DMS114 treated with DMSO at 0.1 percent for 48 hours (cell line): ENCODE measurements around the gene LYPD6.

Experiments used
- DNase-seq: peaks from one replicate; lab custom pipeline; 2025; ENCODE audit not compliant: unreplicated experiment; lab: John Stamatoyannopoulos, UW

Gene LYPD6

GRCh38 chr2:149448315-149448714 is 117.9 kb downstream of the LYPD6 start:
- DNase-seq: no peak

GRCh38 chr2:149449017-149449416 is 118.6 kb downstream of the LYPD6 start:
- DNase-seq: no peak

GRCh38 chr2:149451417-149452165 is 121.2 kb downstream of the LYPD6 start:
- no peak for DNase-seq

- no peak for DNase-seq
These were observed 125.9 kb downstream of the LYPD6 start for GRCh38 chr2:149456285-149456684.

- no peak for DNase-seq
These were observed 128.1 kb downstream of the LYPD6 start for GRCh38 chr2:149458502-149458901.

- no peak for DNase-seq
These were observed 133.1 kb downstream of the LYPD6 start for GRCh38 chr2:149463328-149464002.

GRCh38 chr2:149464396-149464795 is 134.0 kb downstream of the LYPD6 start:
- DNase-seq: no peak

GRCh38 chr2:149465873-149466272 is 135.5 kb downstream of the LYPD6 start:
- no peak for DNase-seq

GRCh38 chr2:149466635-149467034 is 136.2 kb downstream of the LYPD6 start:
- DNase-seq: no peak

GRCh38 chr2:149467436-149467835 is 137.0 kb downstream of the LYPD6 start:
- no peak for DNase-seq

- no peak for DNase-seq
These were observed 138.2 kb downstream of the LYPD6 start for GRCh38 chr2:149468636-149469035.

GRCh38 chr2:149470046-149470445 is 139.7 kb downstream of the LYPD6 start:
- DNase-seq: no peak

- DNase-seq: no peak
These were observed 142.0 kb downstream of the LYPD6 start for GRCh38 chr2:149472413-149472812.

GRCh38 chr2:149473068-149473467 is 142.7 kb downstream of the LYPD6 start:
- DNase-seq: no peak

- no peak for DNase-seq
These were observed 143.1 kb downstream of the LYPD6 start for GRCh38 chr2:149473521-149473920.

- DNase-seq: no peak
These were observed 152.7 kb downstream of the LYPD6 start for GRCh38 chr2:149483004-149483605.

GRCh38 chr2:149486664-149487063 is 156.3 kb downstream of the LYPD6 start:
- no peak for DNase-seq

GRCh38 chr2:149487189-149487588 is 156.8 kb downstream of the LYPD6 start:
- DNase-seq: no peak

GRCh38 chr2:149488706-149489440 is 158.5 kb downstream of the LYPD6 start:
- no peak for DNase-seq

GRCh38 chr2:149489452-149489851 is 159.1 kb downstream of the LYPD6 start:
- DNase-seq: no peak

- DNase-seq: no peak
These were observed 159.9 kb downstream of the LYPD6 start for GRCh38 chr2:149490296-149490695.

GRCh38 chr2:149492923-149493322 is 162.5 kb downstream of the LYPD6 start:
- DNase-seq: no peak
